HL-60/S4 (cell line): ENCODE results near the gene RBMX.
"Not testable (repeated sequence)": the region's sequence is repeated elsewhere in the genome, so short reads cannot be mapped to it uniquely, and the experiment has no call there.

Experiments used
- in situ Hi-C: fragments of 300-500 bp; cut with MboI; formaldehyde crosslinking; loops from 2 replicates; pipeline ENCODE4 v1.14.3; 2022; ENCODE audit warnings: low sequenced_read_pairs

The RBMX gene

DNA sequence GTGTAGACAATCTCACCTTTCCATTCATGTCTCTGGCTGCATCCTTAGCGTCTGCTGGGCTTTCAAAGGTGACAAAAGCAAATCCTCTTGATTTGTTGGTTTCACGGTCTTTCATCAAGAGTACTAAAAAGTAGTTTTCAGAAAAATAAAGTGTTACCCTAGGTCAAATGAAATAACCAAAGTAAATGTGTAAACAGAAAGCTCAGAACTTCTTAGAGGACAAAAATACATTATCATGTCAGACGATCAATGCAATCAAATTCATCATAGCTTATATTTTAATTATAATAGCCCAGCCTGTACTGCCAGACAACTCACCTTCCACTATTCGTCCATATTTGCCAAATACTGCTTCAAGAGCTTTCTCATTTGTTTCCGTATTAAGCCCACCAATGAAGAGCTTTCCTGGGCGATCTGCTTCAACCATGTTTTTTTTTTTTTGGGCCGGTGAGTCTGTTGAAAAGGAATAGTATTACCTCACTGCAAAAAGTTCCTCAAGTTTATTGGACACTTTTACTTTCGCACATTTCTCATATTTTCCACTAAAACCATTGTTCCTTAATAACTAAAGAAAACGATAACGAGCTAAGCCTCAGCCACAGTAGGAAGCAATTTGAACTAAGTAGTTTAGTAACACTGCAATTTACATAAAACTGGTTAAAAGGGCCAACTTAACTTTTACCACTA is 1.4 kb downstream of the RBMX start:
- in situ Hi-C loops: no loop called here

DNA sequence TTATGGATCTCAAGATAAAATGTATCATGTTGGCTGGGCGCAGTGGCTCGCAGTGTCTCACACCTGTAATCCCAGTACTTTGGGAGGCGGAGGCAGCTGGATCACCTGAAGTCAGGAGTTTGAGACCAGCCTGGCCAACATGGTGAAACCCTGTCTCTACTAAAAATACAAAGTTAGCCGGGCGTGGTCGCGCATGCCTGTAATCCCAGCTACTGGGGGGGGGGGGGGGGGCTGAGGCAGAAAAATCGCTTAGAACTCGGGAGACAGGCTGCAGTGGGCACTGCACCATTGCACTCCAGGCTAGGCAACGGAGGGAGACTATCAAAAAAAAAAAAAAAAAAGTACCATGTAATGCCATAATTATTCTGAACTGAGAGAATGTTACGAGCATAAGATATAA is 2.1 kb downstream of the RBMX start:
- in situ Hi-C loops: no loop called here

DNA sequence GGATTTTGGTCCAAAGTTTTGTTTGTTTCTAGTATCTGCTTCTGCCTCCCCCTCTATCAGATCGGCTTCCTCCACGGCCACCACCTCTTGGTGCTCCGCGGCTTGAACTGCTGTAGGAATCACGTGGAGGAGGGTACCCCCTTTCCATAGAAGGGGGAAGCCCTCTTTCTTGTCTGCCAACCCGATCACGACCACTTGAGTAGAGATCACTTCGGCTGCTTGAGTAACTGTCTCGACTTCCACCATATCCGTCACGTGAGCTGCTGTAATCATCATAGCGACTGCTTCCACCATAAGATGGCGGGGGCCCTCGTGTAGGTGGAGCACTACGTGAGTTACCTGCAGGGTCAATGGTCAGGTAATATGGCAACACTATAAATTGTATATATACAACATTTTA is 6.4 kb downstream of the RBMX start:
- in situ Hi-C loops: not testable (repeated sequence)

DNA sequence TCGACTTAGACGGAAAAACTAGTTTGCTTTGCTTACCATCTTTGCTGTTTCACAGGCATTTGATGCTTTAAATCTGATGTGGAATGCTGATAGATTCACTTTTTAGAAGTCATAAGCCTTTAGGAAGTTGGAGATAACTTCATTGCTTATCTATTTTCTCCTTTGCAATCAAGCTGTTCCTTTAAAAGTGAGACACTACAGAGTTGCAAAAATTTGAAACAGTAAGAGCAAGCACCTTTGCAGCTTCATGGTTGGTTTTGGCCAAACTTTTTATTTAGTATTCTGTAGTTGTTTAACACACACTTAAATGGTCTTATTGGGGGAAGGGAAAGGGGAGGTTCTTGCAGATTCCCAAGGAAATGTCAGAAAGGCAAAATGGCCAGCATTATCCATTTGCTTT is 7.3 kb downstream of the RBMX start:
- in situ Hi-C loops: not testable (repeated sequence)

DNA sequence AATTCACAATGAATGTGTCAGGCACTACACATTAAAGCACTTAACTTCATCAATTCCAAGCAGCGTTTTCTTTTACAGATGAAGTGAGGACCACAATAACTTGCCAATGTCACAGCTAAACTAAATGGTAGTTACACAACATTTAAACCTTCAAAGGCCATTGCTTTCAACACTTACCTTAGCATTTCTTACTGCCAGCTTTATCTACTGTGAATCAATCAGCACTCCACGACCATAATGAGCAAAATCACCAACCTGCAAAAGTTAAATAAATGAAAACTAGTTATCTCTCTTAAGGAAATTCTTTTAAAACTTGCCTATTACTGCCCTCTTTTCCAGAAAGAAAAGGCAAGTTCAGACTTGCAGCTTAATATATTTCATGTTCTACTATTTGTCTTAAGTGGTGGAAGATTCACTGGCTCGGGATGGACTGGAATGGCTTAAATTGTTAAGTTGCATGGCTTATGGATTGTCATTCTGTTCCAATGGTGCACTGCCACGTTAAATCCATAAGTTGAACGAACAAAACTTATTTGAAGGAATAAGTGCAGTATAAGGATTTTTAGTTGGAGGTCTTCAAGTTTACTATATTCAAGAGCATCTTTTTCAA is 8.3 kb downstream of the RBMX start:
- in situ Hi-C loops: no loop called here

DNA sequence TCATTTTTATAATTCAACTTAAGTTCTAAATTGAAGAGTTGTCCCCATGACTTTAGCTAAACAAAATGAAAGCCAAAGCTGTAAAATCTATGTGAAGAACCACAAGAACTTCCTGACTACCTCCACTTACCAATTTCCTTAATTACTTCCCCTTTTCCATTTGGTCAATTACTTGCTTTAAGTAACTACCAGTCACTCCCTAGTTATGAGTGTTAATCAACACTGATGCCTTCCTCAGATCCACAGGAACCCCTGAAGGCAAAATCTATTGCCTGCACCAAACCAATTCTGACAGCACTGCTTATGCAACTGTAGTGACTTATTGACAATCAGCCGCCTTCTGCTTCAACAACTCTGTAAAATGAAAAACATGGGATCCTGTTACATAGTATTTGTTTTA is 10.5 kb downstream of the RBMX start:
- in situ Hi-C loops: no loop called here

DNA sequence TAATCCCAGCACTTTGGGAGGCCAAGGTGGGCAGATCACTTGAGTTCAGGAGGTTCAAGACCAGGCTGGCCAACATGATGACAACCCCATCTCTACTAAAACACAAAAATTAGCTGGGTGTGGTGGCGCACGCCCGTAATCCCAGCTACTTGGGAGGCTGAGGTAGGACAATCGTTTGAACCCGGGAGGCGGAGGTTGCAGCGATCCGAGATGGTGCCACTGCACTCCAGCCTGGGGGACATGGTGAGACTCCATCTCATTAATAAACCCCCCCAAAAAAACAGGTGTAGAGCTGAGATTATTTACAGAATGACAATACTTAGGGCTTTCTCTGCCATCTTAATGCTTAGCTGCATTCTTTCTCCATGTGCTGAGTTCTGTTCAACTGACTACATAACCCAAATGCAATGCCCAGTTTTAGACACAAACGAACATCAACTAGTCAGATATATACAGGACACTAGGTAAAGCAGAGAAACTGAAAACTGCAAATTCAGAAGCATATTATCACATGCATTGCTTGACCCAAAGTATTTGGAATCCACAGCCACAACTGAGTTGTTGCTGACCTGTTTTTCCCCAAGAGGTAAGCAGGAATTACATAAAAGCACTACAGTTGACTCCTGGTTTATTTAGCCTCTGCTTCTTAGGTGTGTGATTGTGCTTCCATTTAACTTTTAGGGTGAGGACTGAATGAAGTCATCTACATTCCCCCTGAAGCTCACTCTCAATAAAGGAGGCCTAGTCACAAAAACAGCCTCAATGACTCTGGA is 12.1 kb downstream of the RBMX start:
- in situ Hi-C loops: no loop called here

DNA sequence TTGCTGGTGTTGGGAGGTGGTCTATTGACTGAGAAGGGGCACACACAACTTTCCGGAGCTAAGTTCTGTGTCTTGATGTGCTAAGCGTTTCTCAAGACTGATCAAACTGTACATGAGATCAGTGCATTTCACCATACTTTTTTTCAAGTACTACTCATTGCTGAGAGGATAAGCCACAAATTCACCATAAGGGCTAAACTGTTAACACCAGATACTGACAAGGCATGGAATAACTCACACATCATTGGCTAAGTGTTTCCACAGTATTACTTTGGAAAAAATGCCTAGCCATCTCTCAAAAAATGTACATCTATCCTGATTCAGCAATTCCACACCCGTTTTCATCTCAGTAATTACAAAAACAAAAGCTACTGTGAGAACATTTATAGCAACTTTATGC is 13.0 kb downstream of the RBMX start:
- in situ Hi-C loops: no loop called here

DNA sequence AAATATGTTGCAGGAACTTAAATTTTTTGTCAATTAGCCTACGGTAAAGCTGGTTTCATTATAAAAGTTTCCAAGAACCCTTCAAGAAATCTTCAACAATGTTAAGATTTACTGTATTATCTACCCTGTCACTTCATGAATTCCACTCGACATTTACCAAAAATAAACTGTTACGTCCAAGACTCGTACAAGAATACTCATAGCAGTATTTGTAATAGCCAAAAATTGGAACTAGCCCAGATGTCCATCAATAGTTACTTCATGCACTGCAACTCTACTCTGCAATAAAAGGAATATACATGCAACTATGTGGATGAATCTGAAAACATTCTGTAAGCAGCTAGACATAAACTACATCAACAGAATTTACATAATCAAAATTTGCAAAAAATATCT is 13.4 kb downstream of the RBMX start:
- in situ Hi-C loops: no loop called here

DNA sequence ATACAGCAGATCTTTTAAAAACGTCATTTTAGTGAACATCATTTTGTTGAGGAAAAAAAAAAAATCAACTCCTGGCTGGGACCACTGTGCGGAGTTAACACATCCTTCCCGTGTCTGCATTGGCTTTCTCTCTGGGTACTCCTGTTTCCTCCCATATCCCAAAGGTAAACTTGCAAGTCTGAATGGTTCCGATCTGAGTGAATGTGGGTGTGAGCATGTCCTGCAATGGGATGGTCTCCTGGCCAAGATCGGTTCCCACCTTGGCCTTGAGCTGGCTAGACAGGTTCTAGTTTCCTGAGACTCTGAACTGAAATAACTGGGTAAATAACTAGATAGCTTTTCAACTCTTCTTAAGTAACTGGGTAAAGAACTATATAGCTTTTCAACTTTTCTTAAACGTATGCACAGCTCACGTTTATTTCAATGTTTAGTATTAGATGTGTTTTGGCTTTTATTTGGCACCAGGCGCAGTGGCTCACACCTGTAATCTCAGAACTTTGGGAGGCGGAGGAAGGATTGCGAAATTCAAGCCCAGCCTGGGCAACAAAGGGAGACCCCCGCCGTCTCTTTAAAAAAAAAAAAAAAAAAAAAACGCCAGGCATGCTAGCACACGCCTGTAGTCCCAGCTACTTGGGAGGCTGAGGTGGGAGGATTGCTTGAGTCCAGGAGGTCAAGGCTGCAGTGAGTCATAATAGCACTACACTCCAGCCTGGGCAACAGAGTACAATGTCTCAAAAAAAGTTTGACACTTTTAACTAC is 14.0 kb downstream of the RBMX start:
- in situ Hi-C loops: no loop called here

DNA sequence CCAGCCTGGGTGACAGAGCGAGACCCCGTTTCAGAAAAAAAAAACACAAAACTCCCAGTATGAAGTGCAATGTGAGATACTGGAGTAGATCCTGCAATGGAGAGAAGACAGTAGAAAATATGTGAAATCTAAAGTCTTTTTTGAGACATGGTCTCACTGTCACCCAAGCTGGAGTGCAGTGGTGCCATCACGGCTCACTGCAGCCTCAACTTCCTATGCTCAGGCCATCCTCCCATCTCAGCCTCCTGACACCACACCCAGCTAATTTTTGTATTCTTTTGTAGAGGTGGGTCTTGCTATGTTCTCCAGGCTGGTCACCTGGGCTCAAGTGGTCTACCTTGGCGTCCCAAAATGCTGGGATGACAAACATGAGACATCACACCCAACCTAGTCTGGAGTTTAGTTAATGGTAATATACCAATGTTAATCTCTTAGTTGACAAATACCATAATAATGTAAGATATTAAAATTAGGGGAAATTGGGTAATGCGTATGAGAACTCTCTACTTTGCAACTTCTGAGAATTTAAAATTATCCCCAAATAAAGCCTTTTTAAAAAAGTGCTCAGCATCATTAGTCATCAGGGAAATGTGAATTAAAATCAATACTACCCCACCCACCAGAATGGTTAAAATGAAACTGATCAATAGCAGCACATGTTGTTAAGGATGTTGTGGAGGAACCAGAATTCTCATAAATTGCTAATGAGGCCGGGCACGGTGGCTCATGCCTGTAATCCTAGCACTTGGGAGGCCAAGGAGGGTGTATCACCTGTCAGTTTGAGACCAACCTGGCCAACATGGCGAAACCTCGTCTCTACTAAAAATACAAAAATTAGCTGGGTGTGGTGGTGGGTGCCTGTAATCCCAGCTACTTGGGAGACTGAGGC is 15.0 kb downstream of the RBMX start:
- in situ Hi-C loops: no loop called here

DNA sequence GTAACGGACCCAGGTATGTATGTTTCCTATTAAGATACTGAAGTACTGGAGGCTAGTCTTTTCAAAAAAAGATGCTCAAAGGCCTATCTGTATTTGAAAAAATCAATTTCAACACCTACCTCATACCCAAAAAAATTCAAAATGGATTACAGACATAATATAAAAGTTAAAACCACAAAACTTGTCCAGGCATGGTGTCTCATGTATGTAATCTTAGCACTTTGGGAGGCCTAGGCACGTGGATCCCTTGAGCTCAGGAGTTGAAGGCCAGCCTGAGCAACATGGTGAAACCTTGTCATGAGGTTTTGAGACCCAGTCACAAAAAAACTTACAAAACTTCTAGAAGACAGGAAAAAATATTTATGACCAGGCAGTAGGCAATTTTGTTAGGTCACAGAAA is 16.7 kb downstream of the RBMX start:
- in situ Hi-C loops: no loop called here

DNA sequence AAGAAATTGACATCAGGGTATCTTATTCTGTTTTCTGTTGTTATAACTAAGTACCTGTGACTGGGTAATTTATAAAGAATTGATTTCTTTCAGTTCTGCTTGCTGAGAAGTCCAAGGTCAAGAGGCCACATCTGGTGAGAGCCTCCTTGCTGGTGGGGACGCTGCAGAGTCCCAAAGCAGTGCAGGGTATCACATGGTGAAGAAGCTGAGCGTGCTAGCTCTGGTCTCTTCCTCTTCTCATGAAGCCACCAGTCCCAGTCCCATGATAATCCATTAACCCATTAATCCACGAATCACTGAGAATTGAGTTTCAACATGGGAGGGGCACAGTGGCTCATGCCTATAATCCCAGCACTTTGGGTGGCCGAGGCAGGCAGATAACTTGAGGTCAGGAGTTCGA is 18.0 kb downstream of the RBMX start:
- in situ Hi-C loops: no loop called here

DNA sequence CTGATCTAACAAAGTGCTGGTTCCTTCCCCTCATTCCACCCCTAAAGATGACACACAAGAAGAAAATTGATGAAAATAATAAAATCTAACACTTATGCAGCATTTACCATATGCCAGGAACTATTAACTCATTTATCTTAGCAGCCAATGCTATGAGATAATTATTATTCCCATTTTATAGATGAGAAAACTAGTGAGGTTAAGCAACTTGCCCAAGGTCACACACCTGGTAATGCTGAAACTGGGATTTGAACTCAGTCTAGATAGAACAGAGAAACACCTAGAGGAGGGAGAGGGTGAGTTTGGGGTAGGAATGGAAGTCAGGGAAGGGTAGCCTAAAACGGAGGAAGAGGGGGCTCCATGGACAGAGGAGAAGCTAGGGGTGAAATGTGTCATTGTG is 18.6 kb downstream of the RBMX start:
- in situ Hi-C loops: no loop called here

DNA sequence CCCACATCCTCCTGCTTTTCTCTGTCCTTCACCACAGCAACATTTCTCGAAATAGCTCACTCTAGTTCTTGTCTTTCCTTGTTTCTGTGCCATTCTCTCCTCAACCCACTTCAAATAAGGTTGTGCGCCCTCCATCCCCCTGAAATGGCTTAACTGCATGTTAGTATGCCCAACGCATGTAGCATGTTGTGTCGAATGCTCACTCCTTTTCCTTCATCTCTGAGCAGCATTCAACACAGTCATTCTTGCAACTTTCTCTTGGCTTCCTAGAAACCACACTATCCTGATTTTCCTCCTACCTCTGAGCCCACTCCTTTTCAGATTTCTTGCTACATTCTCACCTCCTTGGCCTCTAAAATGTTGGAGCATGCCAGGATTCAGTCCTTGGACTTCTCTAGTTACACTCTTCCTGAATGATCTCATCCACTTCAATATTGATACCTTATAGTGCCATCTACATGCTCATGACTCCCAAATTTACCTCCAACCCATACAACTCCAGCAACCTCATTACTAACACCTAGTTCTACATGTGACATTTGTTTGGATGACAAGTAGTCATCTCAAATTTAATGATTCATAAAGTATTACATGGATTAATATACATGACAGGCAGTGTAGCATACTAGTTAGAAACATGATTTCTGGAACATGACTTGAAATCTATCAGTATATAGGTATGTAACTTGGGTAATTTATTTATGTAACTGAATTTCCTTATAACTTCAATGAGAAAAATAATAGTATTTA is 22.3 kb downstream of the RBMX start:
- in situ Hi-C loops: no loop called here

DNA sequence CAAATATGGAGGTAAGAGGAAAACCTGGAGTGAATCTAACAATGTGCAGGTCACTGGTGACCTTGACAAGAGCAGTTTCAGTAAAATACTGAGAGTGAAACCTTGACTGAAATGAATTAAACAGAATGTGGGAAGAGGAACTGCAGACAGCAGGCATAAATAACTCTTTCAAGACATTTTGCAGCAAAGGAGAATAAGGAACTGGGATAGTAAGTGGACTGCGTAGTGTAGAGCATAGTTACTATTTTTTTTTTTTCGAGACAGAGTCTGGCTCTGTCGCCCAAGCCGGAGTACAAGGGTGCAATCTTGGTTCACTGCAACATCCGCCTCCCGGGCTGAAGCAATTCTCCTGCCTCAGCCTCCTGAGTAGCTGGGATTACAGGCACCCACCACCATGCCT is 24.0 kb downstream of the RBMX start:
- in situ Hi-C loops: no loop called here

DNA sequence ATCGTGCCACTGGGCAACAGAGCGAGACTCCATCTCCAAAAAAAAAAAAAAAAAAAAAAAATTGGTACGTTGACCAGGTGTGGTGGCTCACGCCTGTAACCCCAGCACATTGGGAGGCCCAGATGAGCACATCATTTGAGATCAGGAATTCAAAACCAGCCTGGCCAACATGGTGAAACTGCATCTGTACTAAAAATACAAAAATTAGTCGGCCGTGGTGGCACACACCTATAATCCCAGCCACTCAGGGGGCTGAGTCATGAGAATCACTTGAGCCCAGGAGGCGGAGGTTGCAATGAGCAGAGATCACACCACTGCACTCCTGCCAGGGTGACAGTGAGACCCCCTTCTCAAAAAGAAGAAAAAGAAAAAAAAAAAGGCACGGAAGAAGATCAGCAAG is 24.5 kb downstream of the RBMX start:
- in situ Hi-C loops: no loop called here

DNA sequence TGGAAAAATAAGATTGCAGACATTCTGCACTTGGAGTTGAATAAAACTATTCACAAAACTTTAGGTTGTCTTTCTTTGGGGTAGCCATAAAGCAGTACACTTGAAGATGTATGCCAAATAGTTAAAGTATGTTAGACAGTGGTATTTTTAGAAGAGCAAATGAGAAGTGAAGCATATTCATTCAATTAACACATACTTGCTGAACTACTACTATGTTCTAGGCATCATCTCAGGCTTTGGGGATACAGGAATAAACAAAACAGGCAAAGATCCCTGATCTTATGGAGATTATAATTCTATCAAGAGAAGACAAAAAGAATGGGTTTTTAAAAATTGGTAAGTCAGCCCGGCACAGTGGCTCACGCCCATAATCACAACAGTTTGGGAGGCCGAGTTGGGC is 29.0 kb downstream of the RBMX start:
- in situ Hi-C loops: no loop called here

DNA sequence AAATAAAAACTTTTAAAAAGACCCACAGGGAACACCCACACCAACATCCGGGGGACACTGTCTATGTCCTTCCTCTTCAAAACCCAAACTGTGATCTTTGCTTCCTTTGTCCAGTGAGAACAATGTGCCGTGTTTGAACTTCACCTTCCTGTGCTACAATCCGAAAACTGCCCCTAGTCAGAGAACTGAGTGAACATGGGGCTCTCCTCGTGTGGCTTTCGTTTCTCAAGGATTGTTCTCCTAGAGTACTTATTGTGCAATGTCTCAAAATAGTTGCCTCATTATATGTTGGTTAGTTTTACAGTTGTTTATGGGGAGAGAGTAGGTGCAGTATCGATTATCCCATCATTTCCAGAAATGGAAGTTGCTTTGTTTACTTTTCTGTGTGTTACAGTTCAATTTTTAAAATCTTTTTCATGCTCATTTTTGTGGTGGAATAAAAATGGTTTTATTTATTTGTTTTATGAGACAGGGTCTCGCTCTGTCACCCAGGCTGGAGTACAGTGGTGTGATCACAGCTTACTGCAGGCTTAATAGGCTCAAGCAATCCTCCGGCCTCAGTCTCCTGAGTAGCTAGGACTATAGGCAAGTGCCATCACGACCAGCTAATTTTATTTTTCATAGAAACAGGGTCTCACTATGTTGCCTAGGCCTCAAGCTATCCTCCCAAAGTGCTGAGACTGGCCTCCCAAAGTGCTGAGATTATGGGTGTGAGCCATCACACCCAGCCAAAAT is 29.9 kb downstream of the RBMX start:
- in situ Hi-C loops: no loop called here
